A673 (cell line): ENCODE measurements around the gene SLC35D3.
A peak's percentile ranks its signal among the peaks of the same experiment; 100 is the strongest.

ENCODE experiments used
- CTCF ChIP-seq: fragments of 300-800, 200-600 bp; sonication (generic); conservative IDR thresholded peaks from 2 replicates; pipeline ENCODE4 v1.5.1; 2017; ENCODE audit warnings: low read depth, mild to moderate bottlenecking, antibody characterized with exemption, low read length, moderate library complexity, mixed read lengths
- EZH2 ChIP-seq: fragments of 200-600 bp; sonication (generic); IDR thresholded peaks from 2 replicates; pipeline ENCODE4 v1.6.1; 2017; ENCODE audit warnings: borderline replicate concordance, low read depth, mild to moderate bottlenecking, mixed read lengths, antibody characterized with exemption, low read length; ENCODE audit not compliant: poor library complexity, severe bottlenecking

DNA sequence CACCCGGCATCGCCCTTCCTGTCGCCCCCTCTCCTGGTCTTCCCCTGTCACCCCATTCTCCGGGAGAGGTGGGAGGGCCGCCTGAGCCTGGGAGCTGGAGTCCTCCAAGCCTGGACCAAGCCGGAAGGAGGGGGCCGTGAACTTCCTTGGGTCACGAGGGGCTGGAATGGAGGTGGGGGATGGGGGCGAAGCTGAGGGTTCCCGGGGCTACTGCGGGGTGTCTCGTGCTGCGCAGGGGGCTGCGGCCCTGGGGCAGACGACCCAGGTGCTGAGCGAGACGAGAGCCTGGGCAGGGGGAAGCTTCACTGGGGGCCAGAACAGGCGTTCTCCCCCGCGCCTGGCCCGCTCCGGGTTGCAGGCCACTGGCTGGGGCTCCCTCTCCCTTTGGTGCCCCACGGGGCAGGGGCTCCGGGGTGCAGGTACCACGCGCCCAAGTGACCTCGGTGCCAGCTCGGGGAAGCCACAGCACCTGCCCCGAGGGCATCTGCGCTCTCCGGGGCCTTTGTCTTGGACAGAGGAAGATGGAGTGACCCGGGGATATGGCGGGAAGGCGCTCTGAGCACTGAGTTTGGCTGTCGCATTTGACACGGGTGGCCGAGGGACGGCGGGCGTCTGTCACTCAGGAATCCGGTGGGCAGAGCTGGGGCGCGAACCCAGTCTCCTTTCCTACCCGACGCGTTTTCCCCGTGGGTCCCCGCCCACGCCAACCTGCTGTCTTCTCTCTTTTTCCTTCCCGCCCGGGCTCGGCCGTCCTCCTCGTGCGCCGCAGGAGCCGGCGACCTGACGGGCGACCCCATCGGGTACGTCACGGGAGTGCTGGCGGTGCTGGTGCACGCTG, 1.2 kb downstream of the SLC35D3 start:
- TF ChIP-seq CTCF (no peak), EZH2 (peak; percentile 66)
